Islet of Langerhans (tissue), 1 donor: ENCODE data around the gene PRRC1.
"Not testable (repeated sequence)": the region's sequence is repeated elsewhere in the genome, so short reads cannot be mapped to it uniquely, and the experiment has no call there.

ENCODE experiments used
- FAIRE-seq: peaks from one replicate; lab custom pipeline; 2011; peaks lifted over from hg19 to GRCh38; lab: Jason Lieb, UNC

Gene PRRC1

GRCh38 chr5:127545249-127545648 lies 27.8 kb downstream of the PRRC1 start:
- FAIRE-seq, result not testable (repeated sequence)

GRCh38 chr5:127549551-127549950 lies 32.1 kb downstream of the PRRC1 start:
- FAIRE-seq, result no peak

GRCh38 chr5:127550652-127551409 lies 33.4 kb downstream of the PRRC1 start:
- no peak for FAIRE-seq

DNA sequence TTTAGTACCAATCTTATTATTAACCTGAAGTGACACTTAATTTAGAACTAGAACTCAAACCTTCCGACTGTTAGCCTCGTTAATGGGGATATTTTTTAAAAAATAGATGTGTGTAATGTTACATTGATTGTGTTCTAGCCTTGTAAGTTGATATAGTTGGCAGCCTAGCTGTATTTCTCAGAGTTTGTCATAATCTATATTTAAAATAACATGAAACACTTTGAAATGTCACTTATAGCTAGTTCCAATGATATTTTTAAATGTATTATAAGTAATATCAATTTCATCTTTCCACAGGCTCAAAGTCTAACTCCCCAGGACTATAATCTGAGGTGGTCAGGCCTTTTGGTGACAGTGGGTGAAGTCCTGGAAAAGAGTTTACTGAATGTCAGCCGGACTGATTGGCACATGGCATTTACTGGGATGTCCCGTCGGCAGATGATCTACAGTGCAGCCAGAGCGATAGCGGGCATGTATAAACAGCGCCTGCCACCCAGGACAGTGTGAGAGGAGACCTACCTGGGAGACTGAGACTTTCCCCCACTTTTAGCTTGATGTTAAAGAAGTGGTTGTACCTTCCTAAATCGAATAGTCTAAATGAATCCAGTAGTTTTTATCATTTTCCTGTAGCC lies 34.1 kb downstream of the PRRC1 start:
- FAIRE-seq, result no peak

GRCh38 chr5:127555826-127556225 lies 38.4 kb downstream of the PRRC1 start:
- FAIRE-seq, result no peak

DNA sequence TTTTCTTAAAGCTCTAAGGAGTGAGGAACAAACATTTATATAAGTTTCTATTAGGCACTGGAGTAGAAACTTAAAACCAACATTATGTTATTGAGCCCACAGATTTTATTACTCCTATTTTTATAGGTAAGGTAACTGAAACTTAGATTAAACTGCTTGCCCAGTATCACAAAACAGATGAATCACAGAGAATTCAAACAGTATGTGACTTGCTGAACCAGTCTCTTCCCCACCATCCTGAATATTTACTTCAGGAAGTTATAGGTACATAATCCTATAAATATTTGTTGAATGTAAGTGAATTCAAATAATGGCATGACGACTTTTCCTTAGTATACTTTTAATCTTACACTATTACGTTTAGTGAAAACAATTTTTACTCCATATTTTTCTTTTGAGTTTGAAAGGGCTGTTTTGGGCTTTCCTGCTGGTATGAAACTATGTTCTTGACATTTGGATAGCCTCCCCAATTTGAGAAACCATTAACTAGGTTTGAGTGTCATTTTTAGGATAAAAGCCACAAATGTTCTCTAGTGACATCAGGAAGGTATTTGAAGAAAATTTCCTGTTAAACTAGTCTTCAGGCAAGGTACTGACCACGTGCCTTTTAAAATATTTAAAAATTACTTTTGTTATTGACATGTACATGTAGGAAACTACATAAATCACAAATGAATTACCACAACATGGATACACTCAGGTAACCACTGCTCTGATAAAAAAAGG lies 39.3 kb downstream of the PRRC1 start:
- no peak for FAIRE-seq

DNA sequence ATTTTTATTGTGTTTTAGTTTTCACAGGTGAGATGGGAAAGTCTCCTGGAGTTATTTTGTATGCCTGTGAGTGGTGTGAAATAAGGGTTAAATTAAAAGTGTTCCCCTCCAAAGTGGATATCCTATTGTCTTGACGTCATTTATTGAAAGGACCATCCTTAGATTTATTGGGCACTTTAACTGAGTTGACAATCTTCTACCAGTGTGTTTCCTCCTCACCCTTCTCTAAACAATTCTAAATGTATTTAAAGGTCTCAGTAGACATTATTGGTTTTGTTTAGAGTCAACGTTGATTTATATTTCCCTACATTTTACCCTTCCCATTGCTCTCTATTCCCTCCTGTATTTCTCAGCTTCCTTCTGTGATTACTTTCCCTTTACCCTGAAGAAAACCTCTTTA lies 40.8 kb downstream of the PRRC1 start:
- no peak for FAIRE-seq

DNA sequence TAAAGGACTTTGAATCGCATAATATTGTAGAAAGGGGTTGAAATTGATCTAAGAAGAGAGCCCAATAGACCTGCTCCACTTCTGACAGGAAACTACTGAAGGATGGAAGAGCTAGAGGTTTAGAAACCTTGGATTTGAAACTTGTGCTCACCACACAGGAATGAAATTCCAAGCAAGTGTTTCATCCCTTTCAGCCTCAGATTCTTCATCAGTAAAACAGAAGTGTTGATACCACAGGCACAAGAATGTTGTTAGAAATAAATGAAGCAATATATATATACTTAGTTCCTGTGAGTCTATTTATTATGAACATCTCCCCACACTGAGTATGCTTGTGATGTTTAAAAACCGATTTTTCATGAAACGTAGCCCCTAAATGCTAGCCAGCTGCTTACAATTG lies 43.8 kb downstream of the PRRC1 start:
- FAIRE-seq, result no peak

DNA sequence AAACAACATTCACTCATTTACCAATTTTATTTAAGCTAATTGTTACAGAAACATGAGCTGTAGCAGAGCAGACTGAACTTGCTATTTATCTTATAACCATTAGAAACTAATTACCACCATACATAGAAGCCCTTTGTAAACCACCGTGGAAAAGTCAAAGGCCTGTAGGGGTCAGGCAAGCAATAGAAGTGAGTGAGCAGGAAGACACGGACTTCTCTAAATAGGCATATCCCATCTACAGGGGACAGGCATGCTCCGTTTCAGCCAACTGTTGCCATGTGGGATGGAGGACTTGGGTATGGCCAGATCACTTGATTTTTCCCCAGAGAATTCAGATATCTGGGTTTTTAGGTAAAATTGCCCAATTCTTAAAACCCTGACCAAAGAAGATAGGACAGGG lies 44.8 kb downstream of the PRRC1 start:
- FAIRE-seq, result no peak

GRCh38 chr5:127563136-127563535 lies 45.7 kb downstream of the PRRC1 start:
- no peak for FAIRE-seq

GRCh38 chr5:127564002-127564769 lies 46.7 kb downstream of the PRRC1 start:
- FAIRE-seq, result peak; percentile 93

DNA sequence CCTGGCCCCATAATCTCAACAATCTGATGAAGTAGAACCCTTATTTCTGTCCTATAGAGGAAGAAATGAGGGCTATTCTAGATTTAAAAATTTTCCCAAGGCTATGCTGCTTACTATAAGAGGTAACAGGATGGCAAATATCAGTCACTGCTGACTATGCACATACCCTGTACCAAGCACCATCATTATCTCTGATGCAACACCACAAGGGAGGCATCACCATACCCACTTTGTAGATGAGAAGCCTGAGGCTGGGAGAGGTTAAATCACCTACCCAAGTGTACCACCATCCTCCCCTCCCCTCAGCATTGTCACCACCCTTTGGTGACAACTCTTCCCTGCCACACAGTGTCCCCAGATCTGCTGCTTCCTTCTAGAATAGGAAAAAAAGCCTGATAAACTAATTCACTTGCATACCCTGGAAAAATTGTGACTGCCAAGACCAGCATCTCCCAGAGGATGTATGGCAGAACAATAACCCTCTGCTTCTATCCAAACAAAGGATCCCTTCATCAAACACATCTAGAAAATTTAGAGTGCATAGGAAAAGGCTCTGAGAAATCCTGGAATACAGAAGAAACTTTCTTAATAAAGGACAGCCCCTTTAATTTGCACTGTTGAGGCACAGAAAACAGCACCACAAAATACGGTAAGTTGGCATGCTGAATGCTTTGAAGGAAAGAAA lies 48.3 kb downstream of the PRRC1 start:
- no peak for FAIRE-seq

- FAIRE-seq, result no peak
Observed at GRCh38 chr5:127567026-127567768, 49.8 kb downstream of the PRRC1 start.

DNA sequence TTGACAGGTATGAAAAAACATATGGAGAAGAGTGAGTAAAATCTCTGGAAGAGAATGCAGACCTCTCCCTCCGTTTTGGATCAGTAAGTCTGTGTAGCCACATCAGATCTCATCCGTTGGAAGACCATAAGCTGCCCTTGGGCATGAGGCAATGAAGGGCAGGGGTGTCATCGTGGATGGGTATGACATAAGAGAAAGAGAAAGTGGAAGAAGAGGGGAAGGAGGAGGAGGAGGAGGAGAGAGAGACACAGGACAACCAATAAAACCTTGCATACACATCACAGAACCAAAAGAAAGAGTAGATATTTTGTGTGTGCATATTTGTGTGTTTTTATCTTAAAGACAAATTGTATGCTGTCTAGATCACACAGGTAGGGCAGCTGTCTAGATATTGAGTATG lies 50.7 kb downstream of the PRRC1 start:
- no peak for FAIRE-seq

DNA sequence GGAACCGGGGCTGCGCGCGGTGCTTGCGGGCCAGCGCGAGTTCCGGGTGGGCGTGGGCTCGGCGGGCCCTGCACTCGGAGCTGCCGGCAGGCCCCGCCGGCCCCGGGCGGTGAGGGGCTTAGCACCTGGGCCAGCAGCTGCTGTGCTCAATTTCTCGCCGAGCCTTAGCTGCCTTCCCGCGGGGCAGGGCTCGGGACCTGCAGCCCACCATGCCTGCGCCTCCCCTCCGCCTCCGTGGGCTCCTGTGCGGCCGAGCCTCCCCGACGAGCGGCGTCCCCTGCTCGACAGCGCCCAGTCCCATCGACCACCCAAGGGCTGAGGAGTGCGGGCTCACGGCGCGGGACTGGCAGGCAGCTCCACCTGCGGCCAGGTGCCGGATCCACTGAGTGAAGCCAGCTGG lies 52.0 kb downstream of the PRRC1 start:
- FAIRE-seq, result not testable (repeated sequence)

DNA sequence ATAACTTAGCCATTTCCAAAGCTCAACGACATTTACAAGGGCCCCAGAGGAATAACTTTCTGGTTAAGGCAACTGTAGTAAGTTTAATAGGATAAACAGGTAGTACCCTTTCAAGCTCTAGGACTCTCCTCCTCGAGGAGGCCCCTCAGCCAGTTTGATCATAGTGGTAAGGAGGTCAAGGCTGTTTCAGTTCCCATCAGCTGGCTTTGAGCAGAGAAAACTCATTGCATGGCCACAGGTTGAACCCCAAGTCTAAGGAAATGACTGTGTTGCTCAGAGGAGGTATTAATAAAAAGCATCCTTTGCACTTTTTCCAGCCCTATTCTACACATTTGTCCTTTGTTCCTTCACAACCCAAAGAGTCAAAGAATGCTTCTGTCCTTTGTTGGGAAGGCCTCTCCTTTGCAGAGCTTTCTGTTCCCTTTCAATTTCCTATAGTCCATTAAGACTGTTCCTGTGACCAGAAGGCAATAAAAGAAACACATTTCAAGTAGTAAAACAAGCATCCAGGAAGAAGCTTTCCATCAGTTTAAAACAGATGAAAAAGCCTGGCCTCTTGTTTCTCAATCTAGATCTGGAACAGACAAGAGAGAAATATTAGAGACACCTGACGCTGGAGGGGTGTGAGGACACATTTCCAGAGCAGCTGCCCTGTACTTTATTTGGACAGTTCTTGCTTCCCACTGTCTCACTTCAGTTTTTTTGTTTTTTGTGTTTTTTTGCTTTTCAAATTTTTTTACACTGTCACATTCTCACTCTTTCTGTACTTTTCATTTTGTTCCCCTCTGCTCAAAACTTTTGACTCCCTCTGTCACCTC lies 54.1 kb downstream of the PRRC1 start:
- no peak for FAIRE-seq

GRCh38 chr5:127572930-127573329 lies 55.5 kb downstream of the PRRC1 start:
- FAIRE-seq, result no peak

DNA sequence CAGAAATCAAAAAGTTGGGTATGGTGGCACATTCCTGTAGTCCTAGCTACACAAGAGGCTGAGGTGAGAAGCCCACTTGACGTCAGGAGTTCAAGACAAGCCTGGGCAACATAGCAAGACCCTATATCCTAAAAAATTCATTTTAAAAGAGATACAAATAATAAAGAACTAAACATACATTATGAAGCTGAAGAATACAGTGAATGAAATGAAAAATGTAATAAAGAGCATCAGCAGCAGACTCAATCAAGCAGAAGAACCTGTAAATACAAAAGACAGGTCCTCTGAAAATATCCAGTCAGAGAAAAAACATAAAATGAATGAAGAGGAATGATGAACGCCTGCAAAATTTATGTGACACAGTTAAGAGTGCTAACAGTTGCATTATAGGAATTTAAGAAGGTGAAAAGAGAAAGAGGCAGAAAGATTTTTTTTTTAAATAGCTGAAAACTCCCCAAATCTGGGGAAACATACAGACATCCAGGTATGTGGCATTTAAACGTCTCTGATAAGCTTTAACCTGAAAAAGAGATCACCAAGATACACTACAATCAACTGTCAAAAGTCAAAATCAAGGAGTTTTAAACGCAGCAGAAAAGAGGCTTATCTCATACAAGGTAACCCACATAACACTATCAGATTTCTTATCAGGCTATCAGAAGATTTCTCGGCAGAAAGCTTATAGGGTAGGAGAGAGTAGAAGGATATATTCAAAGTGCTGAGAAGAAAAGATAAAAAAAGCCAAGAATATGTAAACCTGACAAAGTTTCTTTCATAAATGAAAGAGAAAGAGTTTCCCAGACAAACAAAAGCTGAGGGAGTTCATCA lies 57.6 kb downstream of the PRRC1 start:
- FAIRE-seq, result no peak

DNA sequence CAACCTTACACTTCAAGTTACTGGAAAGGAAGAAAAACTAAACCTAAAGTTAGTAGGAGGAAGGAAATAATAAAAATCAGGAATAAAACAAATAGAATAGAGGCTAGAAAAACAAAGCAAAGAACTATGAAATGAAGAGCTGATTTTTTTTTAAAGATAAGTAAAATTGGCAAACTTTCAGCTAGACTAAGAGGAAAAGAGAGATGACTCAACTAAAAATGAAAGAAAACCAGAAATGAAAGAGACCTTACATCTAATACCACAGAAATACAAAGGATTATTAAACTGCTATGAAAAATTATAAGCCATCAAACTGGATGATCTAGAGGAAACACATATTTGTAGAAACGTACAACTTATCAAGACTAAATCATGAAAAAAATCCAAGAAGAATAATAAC lies 60.0 kb downstream of the PRRC1 start:
- no peak for FAIRE-seq

GRCh38 chr5:127580731-127581130 lies 63.3 kb downstream of the PRRC1 start:
- FAIRE-seq, result no peak
